SJSA1 (cell line): ENCODE data around the gene TAS2R16. TPM values are rescaled to one million over a fixed set of nuclear protein-coding genes. Genes with fewer than 3 reads are reported as not detected.
A peak's percentile ranks its signal among the peaks of the same experiment; 100 is the strongest.
"Not testable (repeated sequence)": the region's sequence is repeated elsewhere in the genome, so short reads cannot be mapped to it uniquely, and the experiment has no call there.

ENCODE experiments used
- DNase-seq, 2 experiments: peaks; one replicate each; pipeline ENCODE4 v3.0.0-alpha.2; 2015 to 2020; ENCODE audit warnings: low spot score in 2 of 2, low read depth in 1 of 2
- H3K27ac ChIP-seq: fragments of 250-450 bp; sonication (Bioruptor Pico); 2 replicates; pipeline ENCODE4 v1.5.1; 2020; ENCODE audit warnings: mild to moderate bottlenecking, moderate library complexity
- H3K27me3 ChIP-seq: fragments of 250-450 bp; sonication (Bioruptor Pico); replicated peaks from 2 replicates; pipeline ENCODE4 v1.5.1; 2020; ENCODE audit warnings: mild to moderate bottlenecking, moderate library complexity
- H3K36me3 ChIP-seq: fragments of 250-450 bp; sonication (Bioruptor Pico); 2 replicates; pipeline ENCODE4 v1.5.1; 2020; ENCODE audit warnings: mild to moderate bottlenecking
- H3K4me1 ChIP-seq: fragments of 250-450 bp; sonication (Bioruptor Pico); replicated peaks from 2 replicates; pipeline ENCODE4 v1.6.1; 2021; ENCODE audit warnings: mild to moderate bottlenecking
- H3K4me3 ChIP-seq: fragments of 250-450 bp; sonication (Bioruptor Pico); 2 replicates; pipeline ENCODE4 v1.5.1; 2020; ENCODE audit warnings: mild to moderate bottlenecking
- H3K9me3 ChIP-seq: fragments of 250-450 bp; sonication (Bioruptor Pico); replicated peaks from 2 replicates; pipeline ENCODE4 v1.5.1; 2020; ENCODE audit warnings: mild to moderate bottlenecking
- total RNA-seq: library from RNA; depleted of rRNA; stranded (reverse); fragments of >200 nt; shearing (Covaris generic); gene quantifications from 2 replicates; pipeline ENCODE4 v1.2.3, GENCODE V29; 2014

The TAS2R16 gene
- total RNA-seq, 1 experiment from 2014 or later: not detected

- no peak for DNase-seq
- Histone ChIP-seq H3K4me1 (peaks cover 7% of the 10 kb centered on the region), H3K27ac (no peak overlapping the region), H3K9me3 (no peaks in the 10 kb centered on the region), H3K4me3 (no peak overlapping the region), H3K36me3 (no peaks in the 10 kb centered on the region), H3K27me3 (no peaks in the 10 kb centered on the region)
Observed at GRCh38 chr7:123003539-123004126, 8.1 kb upstream of the TAS2R16 start.

GRCh38 chr7:122989577-122989976 is 5.9 kb downstream of the TAS2R16 start:
- H3K4me3 ChIP-seq: no peak overlapping the region
- no peak for DNase-seq
- H3K27ac ChIP-seq: no peak overlapping the region
- no peaks in the 10 kb centered on the region for H3K9me3 ChIP-seq
- H3K36me3 ChIP-seq: no peaks in the 10 kb centered on the region
- no peaks in the 10 kb centered on the region for H3K4me1 ChIP-seq
- no peaks in the 10 kb centered on the region; the same call in 1 of the 2 replicates for H3K27me3 ChIP-seq

- no peak overlapping the region for H3K27ac ChIP-seq
- H3K36me3 ChIP-seq: no peaks in the 10 kb centered on the region
- no peaks in the 10 kb centered on the region; the same call in 1 of the 2 replicates for H3K27me3 ChIP-seq
- no peak for DNase-seq
- no peaks in the 10 kb centered on the region for H3K9me3 ChIP-seq
- no peaks in the 10 kb centered on the region for H3K4me1 ChIP-seq
- no peak overlapping the region for H3K4me3 ChIP-seq
Observed at GRCh38 chr7:122989041-122989440, 6.5 kb downstream of the TAS2R16 start.

GRCh38 chr7:122988333-122988732 is 7.2 kb downstream of the TAS2R16 start:
- no peak overlapping the region for H3K4me3 ChIP-seq
- no peaks in the 10 kb centered on the region for H3K4me1 ChIP-seq
- H3K27me3 ChIP-seq: no peaks in the 10 kb centered on the region; the same call in 1 of the 2 replicates
- H3K27ac ChIP-seq: no peak overlapping the region
- DNase-seq: no peak
- no peaks in the 10 kb centered on the region for H3K9me3 ChIP-seq
- H3K36me3 ChIP-seq: no peaks in the 10 kb centered on the region

GRCh38 chr7:122987463-122987862 is 8.0 kb downstream of the TAS2R16 start:
- no peak overlapping the region for H3K4me3 ChIP-seq
- H3K36me3 ChIP-seq: no peaks in the 10 kb centered on the region
- DNase-seq: no peak
- H3K27me3 ChIP-seq: no peaks in the 10 kb centered on the region; the same call in 1 of the 2 replicates
- H3K9me3 ChIP-seq: no peaks in the 10 kb centered on the region
- no peak overlapping the region for H3K27ac ChIP-seq
- no peaks in the 10 kb centered on the region for H3K4me1 ChIP-seq

GRCh38 chr7:122984021-122984420 is 11.5 kb downstream of the TAS2R16 start:
- Histone ChIP-seq H3K4me3 (no peak overlapping the region), H3K36me3 (no peaks in the 10 kb centered on the region), H3K27ac (no peak overlapping the region), H3K4me1 (no peaks in the 10 kb centered on the region), H3K27me3 (no peaks in the 10 kb centered on the region; the same call in 1 of the 2 replicates), H3K9me3 (no peaks in the 10 kb centered on the region)
- DNase-seq: no peak

- no peak overlapping the region for H3K4me3 ChIP-seq
- no peaks in the 10 kb centered on the region; the same call in 1 of the 2 replicates for H3K27me3 ChIP-seq
- no peaks in the 10 kb centered on the region for H3K4me1 ChIP-seq
- H3K36me3 ChIP-seq: no peaks in the 10 kb centered on the region
- DNase-seq: no peak
- H3K27ac ChIP-seq: no peak overlapping the region
- no peaks in the 10 kb centered on the region for H3K9me3 ChIP-seq
Observed at GRCh38 chr7:122983261-122983660, 12.2 kb downstream of the TAS2R16 start.

GRCh38 chr7:122975341-122975740 is 20.2 kb downstream of the TAS2R16 start:
- Histone ChIP-seq H3K4me3 (no peak overlapping the region), H3K9me3 (no peaks in the 10 kb centered on the region), H3K27me3 (0 out of 2 replicates have a peak, but pooled peaks cover 6% of the 10 kb centered on the region), H3K36me3 (no peaks in the 10 kb centered on the region), H3K4me1 (peaks cover 4% of the 10 kb centered on the region; the same call in 1 of the 2 replicates), H3K27ac (no peak overlapping the region)
- peak; percentile 33 to 48 for DNase-seq

- H3K9me3 ChIP-seq: no peaks in the 10 kb centered on the region
- H3K27ac ChIP-seq: no peak overlapping the region
- no peak overlapping the region for H3K4me3 ChIP-seq
- H3K27me3 ChIP-seq: 0 out of 2 replicates have a peak, but pooled peaks cover 6% of the 10 kb centered on the region
- no peak for DNase-seq
- H3K36me3 ChIP-seq: no peaks in the 10 kb centered on the region
- H3K4me1 ChIP-seq: peaks cover 4% of the 10 kb centered on the region; the same call in 1 of the 2 replicates
Observed at GRCh38 chr7:122974229-122974628, 21.3 kb downstream of the TAS2R16 start.

- no peak overlapping the region for H3K27ac ChIP-seq
- no peak for DNase-seq
- H3K27me3 ChIP-seq: peaks cover 12% of the 10 kb centered on the region; the same call in 1 of the 2 replicates
- H3K36me3 ChIP-seq: no peaks in the 10 kb centered on the region
- peaks cover 4% of the 10 kb centered on the region; the same call in 1 of the 2 replicates for H3K4me1 ChIP-seq
- H3K4me3 ChIP-seq: no peak overlapping the region
- H3K9me3 ChIP-seq: no peaks in the 10 kb centered on the region
Observed at GRCh38 chr7:122972056-122972455, 23.4 kb downstream of the TAS2R16 start.

GRCh38 chr7:122970740-122971725 is 24.5 kb downstream of the TAS2R16 start:
- Histone ChIP-seq H3K36me3 (no peaks in the 10 kb centered on the region), H3K4me1 (peaks cover 4% of the 10 kb centered on the region; the same call in 1 of the 2 replicates), H3K27me3 (peaks cover 12% of the 10 kb centered on the region; the same call in 1 of the 2 replicates), H3K9me3 (no peaks in the 10 kb centered on the region), H3K27ac (no peak overlapping the region), H3K4me3 (no peak overlapping the region)
- no peak for DNase-seq

GRCh38 chr7:122968389-122968788 is 27.1 kb downstream of the TAS2R16 start:
- Histone ChIP-seq H3K27ac (no peak overlapping the region), H3K4me1 (no peaks in the 10 kb centered on the region), H3K36me3 (no peaks in the 10 kb centered on the region), H3K4me3 (no peak overlapping the region), H3K27me3 (peaks cover 12% of the 10 kb centered on the region; the same call in 1 of the 2 replicates), H3K9me3 (no peaks in the 10 kb centered on the region)
- no peak for DNase-seq

GRCh38 chr7:122965306-122965705 is 30.2 kb downstream of the TAS2R16 start:
- DNase-seq: no peak
- Histone ChIP-seq H3K27me3 (peaks cover 6% of the 10 kb centered on the region; the same call in 1 of the 2 replicates), H3K4me1 (no peaks in the 10 kb centered on the region), H3K36me3 (no peaks in the 10 kb centered on the region), H3K27ac (no peak overlapping the region), H3K9me3 (no peaks in the 10 kb centered on the region), H3K4me3 (no peak overlapping the region)

- not testable (repeated sequence) for DNase-seq, H3K27ac ChIP-seq, H3K27me3 ChIP-seq, H3K36me3 ChIP-seq, H3K4me3 ChIP-seq, H3K9me3 ChIP-seq, H3K4me1 ChIP-seq
Observed at GRCh38 chr7:122953678-122954077, 41.8 kb downstream of the TAS2R16 start.
